SK-N-SH (cell line): ENCODE measurements around the gene NCAM2. TPM values are rescaled to one million over a fixed set of nuclear protein-coding genes. Genes with fewer than 3 reads are reported as not detected.
A peak's percentile ranks its signal among the peaks of the same experiment; 100 is the strongest.

Source experiments
- CTCF ChIA-PET: fragments of 300-600, 350-600 bp; formaldehyde crosslinking; extraction: SDS; loops from one replicate; lab custom pipeline; 2021; lab: Yijun Ruan, JAX
- POLR2A ChIA-PET: fragments of 350-600 bp; sonication (Branson Sonifier 250); formaldehyde crosslinking; extraction: SDS; loops from one replicate; lab custom pipeline; 2020; ENCODE audit warnings: antibody characterized with exemption, inconsistent platforms; lab: Yijun Ruan, JAX
- DNase-seq: peaks from one replicate; pipeline ENCODE4 v3.0.0; 2012
- H2AFZ ChIP-seq: fragments of 200-600 bp; sonication (generic); 2 replicates; pipeline ENCODE4 v1.8.1; 2016; ENCODE audit warnings: antibody characterized with exemption, mild to moderate bottlenecking, low read depth
- H3F3A ChIP-seq: fragments of 200-600 bp; sonication (generic); replicated peaks from 2 replicates; pipeline ENCODE3; 2016; ENCODE audit warnings: antibody characterized with exemption, mild to moderate bottlenecking; ENCODE audit not compliant: insufficient read depth
- H3K27ac ChIP-seq, 2 experiments: fragments of 200-500 bp in 1 of 2; fragments of 200-600 bp in 1 of 2; sonication (Bioruptor generic) in 1 of 2; sonication (generic), shearing (Covaris generic) in 1 of 2; 2 replicates each; pipeline versions ENCODE4 v1.5.1 to v1.6.1; 2014 to 2016; ENCODE audit warnings: low read depth in 2 of 2, inconsistent platforms in 1 of 2, low read length in 1 of 2, mild to moderate bottlenecking in 1 of 2, mixed read lengths in 1 of 2
- H3K27me3 ChIP-seq: fragments of 200-600 bp; sonication (generic), shearing (Covaris generic); 2 replicates; pipeline ENCODE4 v1.6.1; 2016; ENCODE audit warnings: mixed run types; ENCODE audit not compliant: insufficient read depth
- H3K36me3 ChIP-seq, 2 experiments: fragments of 200-500 bp in 1 of 2; fragments of 200-600 bp in 1 of 2; sonication (Bioruptor generic) in 1 of 2; sonication (generic) in 1 of 2; replicated peaks in 1 of 2; 2 replicates each; pipeline versions ENCODE3 to v1.5.1; 2014 to 2016; ENCODE audit warnings: low read length in 1 of 2, mild to moderate bottlenecking in 1 of 2; ENCODE audit not compliant: insufficient read depth in 2 of 2, control insufficient read depth in 1 of 2
- H3K4me1 ChIP-seq, 2 experiments: fragments of 200-500 bp in 1 of 2; fragments of 200-600 bp in 1 of 2; sonication (Bioruptor generic) in 1 of 2; sonication (generic), shearing (Covaris generic) in 1 of 2; 2 replicates each; pipeline versions ENCODE4 v1.5.1 to v1.6.1; 2014 to 2016; ENCODE audit warnings: low read depth in 1 of 2, low read length in 1 of 2, mixed run types in 1 of 2; ENCODE audit not compliant: insufficient read depth in 2 of 2, control insufficient read depth in 1 of 2
- H3K4me2 ChIP-seq: fragments of 200-600 bp; sonication (generic), shearing (Covaris generic); 2 replicates; pipeline ENCODE4 v1.6.1; 2017; ENCODE audit warnings: mixed run types
- H3K4me3 ChIP-seq, 2 experiments: fragments of 200-500 bp in 1 of 2; fragments of 200-600 bp in 1 of 2; sonication (Bioruptor generic) in 1 of 2; sonication (generic), shearing (Covaris generic) in 1 of 2; 2 replicates each; pipeline versions ENCODE4 v1.5.1 to v1.8.1; 2014 to 2016; ENCODE audit warnings: low read depth in 2 of 2, inconsistent platforms in 1 of 2, low read length in 1 of 2, mild to moderate bottlenecking in 1 of 2, mixed read lengths in 1 of 2, moderate library complexity in 1 of 2
- H3K79me2 ChIP-seq: fragments of 200-600 bp; sonication (generic); 2 replicates; pipeline ENCODE4 v1.8.1; 2017; ENCODE audit warnings: mild to moderate bottlenecking; ENCODE audit not compliant: insufficient read depth
- H3K9ac ChIP-seq: fragments of 200-600 bp; sonication (generic); 2 replicates; pipeline ENCODE4 v1.6.1; 2017; ENCODE audit warnings: mixed run types
- H3K9me2 ChIP-seq: fragments of 200-600 bp; sonication (generic); 2 replicates; pipeline ENCODE4 v1.6.1; 2017; ENCODE audit warnings: mixed run types
- H3K9me3 ChIP-seq: fragments of 200-600 bp; sonication (generic); 2 replicates; pipeline ENCODE4 v1.6.1; 2017; ENCODE audit warnings: mixed run types, mild to moderate bottlenecking, moderate library complexity
- H4K20me1 ChIP-seq: fragments of 200-600 bp; sonication (generic); 2 replicates; pipeline ENCODE4 v1.6.1; 2017; ENCODE audit warnings: mild to moderate bottlenecking, mixed run types; ENCODE audit not compliant: insufficient read depth
- CTCF ChIP-seq: fragments of 200-600 bp; sonication (generic); IDR thresholded peaks from 2 replicates; pipeline ENCODE4 v1.6.1; 2017; ENCODE audit warnings: antibody characterized with exemption, mild to moderate bottlenecking, moderate library complexity
- EP300 ChIP-seq, 2 experiments: IDR thresholded peaks; 2 replicates each; pipeline versions ENCODE4 v1.4.0 to v1.6.1; 2012; ENCODE audit warnings: borderline replicate concordance in 1 of 2, low read depth in 1 of 2, low read length in 1 of 2
- FOXJ3 ChIP-seq: sonication (generic); formaldehyde crosslinking; IDR thresholded peaks from 2 replicates; pipeline ENCODE4 v1.5.1; 2020; ENCODE audit warnings: mild to moderate bottlenecking, missing genetic modification reagents
- GATA2 ChIP-seq: sonication (generic); formaldehyde crosslinking; IDR thresholded peaks from 2 replicates; pipeline ENCODE4 v1.5.0; 2020; ENCODE audit warnings: mild to moderate bottlenecking, missing genetic modification reagents
- MEF2A ChIP-seq: IDR thresholded peaks from 2 replicates; pipeline ENCODE4 v1.4.0; 2012; ENCODE audit warnings: low read depth, borderline replicate concordance
- NFIC ChIP-seq: IDR thresholded peaks from 2 replicates; pipeline ENCODE4 v1.4.0; 2012; ENCODE audit warnings: borderline replicate concordance
- NRF1 ChIP-seq: IDR thresholded peaks from 2 replicates; pipeline ENCODE4 v1.6.1; 2012; ENCODE audit warnings: low read depth, mild to moderate bottlenecking, low read length
- PBX3 ChIP-seq: IDR thresholded peaks from 2 replicates; pipeline ENCODE4; 2012
- RAD21 ChIP-seq: IDR thresholded peaks from 2 replicates; pipeline ENCODE4 v1.6.1; 2012; ENCODE audit warnings: mild to moderate bottlenecking, low read length
- REST ChIP-seq: IDR thresholded peaks from 2 replicates; pipeline ENCODE4 v1.6.1; 2012; ENCODE audit warnings: mild to moderate bottlenecking, low read depth, low read length, moderate library complexity
- RFX5 ChIP-seq: IDR thresholded peaks from 2 replicates; pipeline ENCODE4 v1.6.1; 2012; ENCODE audit warnings: mild to moderate bottlenecking, improper control_type of control experiment, low read length
- RXRA ChIP-seq: IDR thresholded peaks from 2 replicates; pipeline ENCODE4 v1.4.0; 2012; ENCODE audit warnings: low read depth, mild to moderate bottlenecking, borderline replicate concordance
- SIN3A ChIP-seq: IDR thresholded peaks from 2 replicates; pipeline ENCODE4 v1.6.1; 2012; ENCODE audit warnings: low read depth, mild to moderate bottlenecking, low read length, moderate library complexity, borderline replicate concordance
- SMC3 ChIP-seq: IDR thresholded peaks from 2 replicates; pipeline ENCODE4 v1.6.1; 2012; ENCODE audit warnings: low read depth, low read length, improper control_type of control experiment
- TAF1 ChIP-seq: IDR thresholded peaks from 2 replicates; pipeline ENCODE4 v1.6.1; 2012; ENCODE audit warnings: low read depth, mild to moderate bottlenecking, low read length, moderate library complexity, borderline replicate concordance
- TEAD4 ChIP-seq: IDR thresholded peaks from 2 replicates; pipeline ENCODE4 v1.4.0; 2012; ENCODE audit warnings: mild to moderate bottlenecking, borderline replicate concordance; ENCODE audit not compliant: insufficient read depth
- YY1 ChIP-seq: IDR thresholded peaks from 2 replicates; pipeline ENCODE4 v1.4.0; 2012; ENCODE audit warnings: low read depth, mild to moderate bottlenecking
- WGBS: methylation state at CpG from one replicate; pipeline ENCODE4 v1.1.6; 2017; ENCODE audit warnings: low lambda C conversion rate; 5-methylcytosine and 5-hydroxymethylcytosine counted together
- polyA plus RNA-seq, 3 experiments: library from polyadenylated mRNA; depleted of rRNA; stranded (reverse); fragments of >200 nt; gene quantifications; 2 replicates each; pipeline ENCODE4 v1.2.3, GENCODE V29; 2012
- TF ChIP-seq, protein P1 (sequence below): IDR thresholded peaks from 2 replicates; pipeline ENCODE4 v1.4.0; 2012; ENCODE audit warnings: low read depth, borderline replicate concordance
- TF ChIP-seq, protein P2 (sequence below): IDR thresholded peaks from 2 replicates; pipeline ENCODE4 v1.4.0; 2012; ENCODE audit warnings: low read depth
- TF ChIP-seq, protein P3 (sequence below): fragments of 150-350 bp; IDR thresholded peaks from 2 replicates; pipeline ENCODE4 v1.6.1; 2017; ENCODE audit warnings: antibody characterized with exemption, low read length, low read depth, borderline replicate concordance

NCAM2 gene
- polyA plus RNA-seq, 1 of the 3 experiments (the other 2 are of a cell fraction) = 2.1 TPM

GRCh38 chr21:21174676-21175075 lies 176.5 kb downstream of the NCAM2 start (continued):
- TF ChIP-seq REST (no peak), TEAD4 (no peak)

DNA sequence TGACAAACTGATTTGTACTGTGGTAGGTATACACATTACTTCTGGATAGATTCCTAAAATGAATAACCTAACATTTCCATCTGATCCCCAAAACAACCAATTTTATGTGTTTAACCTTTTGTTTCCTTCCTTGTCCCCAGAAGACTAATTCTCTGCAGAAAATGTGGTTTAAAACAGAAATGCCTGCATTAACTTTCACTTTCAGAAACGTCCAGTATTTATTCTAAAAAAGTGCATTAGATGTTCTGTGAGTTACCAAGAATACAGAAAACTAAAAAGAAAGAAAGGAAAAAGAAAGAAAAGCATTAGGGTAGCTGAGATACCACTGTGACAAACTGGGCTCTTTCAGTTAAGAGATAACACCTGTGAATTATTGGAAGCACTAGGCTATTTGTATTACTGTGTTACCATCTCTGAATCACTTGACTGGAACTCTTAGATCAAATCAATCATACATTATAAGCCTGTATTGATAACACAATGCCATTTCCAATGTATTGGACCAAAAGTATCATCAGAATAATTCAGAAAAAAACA lies 177.7 kb downstream of the NCAM2 start:
- ChIA-PET CTCF (no interaction called here), POLR2A (no interaction called here)
- H3K27ac ChIP-seq = no peak overlapping the region; a peak in 1 of 4 replicates
- H3K9me3 ChIP-seq = no peaks in the 10 kb centered on the region
- TF ChIP-seq, protein P1, sequence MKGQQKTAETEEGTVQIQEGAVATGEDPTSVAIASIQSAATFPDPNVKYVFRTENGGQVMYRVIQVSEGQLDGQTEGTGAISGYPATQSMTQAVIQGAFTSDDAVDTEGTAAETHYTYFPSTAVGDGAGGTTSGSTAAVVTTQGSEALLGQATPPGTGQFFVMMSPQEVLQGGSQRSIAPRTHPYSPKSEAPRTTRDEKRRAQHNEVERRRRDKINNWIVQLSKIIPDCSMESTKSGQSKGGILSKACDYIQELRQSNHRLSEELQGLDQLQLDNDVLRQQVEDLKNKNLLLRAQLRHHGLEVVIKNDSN = no peak
- TF ChIP-seq RXRA (no peak), PBX3 (no peak), GATA2 (CRISPR knock-in tag) (no peak), TAF1 (no peak), TEAD4 (no peak), YY1 (no peak), NRF1 (no peak), EP300 (IDR thresholded peaks at IDR 0.05; ENCODE audit: borderline replicate concordance in 1 of 2, low read depth in 1 of 2, low read length in 1 of 2) (no peak), NFIC (no peak), SIN3A (no peak), SMC3 (no peak), RAD21 (no peak), FOXJ3 (CRISPR knock-in tag) (no peak), RFX5 (no peak), MEF2A (no peak), CTCF (no peak)
- TF ChIP-seq, protein P2, sequence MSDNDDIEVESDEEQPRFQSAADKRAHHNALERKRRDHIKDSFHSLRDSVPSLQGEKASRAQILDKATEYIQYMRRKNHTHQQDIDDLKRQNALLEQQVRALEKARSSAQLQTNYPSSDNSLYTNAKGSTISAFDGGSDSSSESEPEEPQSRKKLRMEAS = no peak
- TF ChIP-seq, protein P3, sequence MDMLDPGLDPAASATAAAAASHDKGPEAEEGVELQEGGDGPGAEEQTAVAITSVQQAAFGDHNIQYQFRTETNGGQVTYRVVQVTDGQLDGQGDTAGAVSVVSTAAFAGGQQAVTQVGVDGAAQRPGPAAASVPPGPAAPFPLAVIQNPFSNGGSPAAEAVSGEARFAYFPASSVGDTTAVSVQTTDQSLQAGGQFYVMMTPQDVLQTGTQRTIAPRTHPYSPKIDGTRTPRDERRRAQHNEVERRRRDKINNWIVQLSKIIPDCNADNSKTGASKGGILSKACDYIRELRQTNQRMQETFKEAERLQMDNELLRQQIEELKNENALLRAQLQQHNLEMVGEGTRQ = no peak
- H2AFZ ChIP-seq = peak overlapping the region; percentile 64
- H3K9me2 ChIP-seq = no peaks in the 10 kb centered on the region
- peak overlapping the region; percentile 64 for H3K4me2 ChIP-seq
- H3K79me2 ChIP-seq = no peaks in the 10 kb centered on the region
- H3K9ac ChIP-seq = no peak overlapping the region
- no peaks in the 10 kb centered on the region for H3F3A ChIP-seq
- no peaks in the 10 kb centered on the region for H3K36me3 ChIP-seq
- H3K27me3 ChIP-seq = no peaks in the 10 kb centered on the region
- 29% methylated on average over 1 of the region's 1 CpG for WGBS
- peaks cover 0 to 6% of the 10 kb centered on the region in 2 experiments; a peak in 2 of 4 replicates for H3K4me1 ChIP-seq
- no peaks in the 10 kb centered on the region for H4K20me1 ChIP-seq
- H3K4me3 ChIP-seq = peak overlapping the region in 1 of 2 experiments; percentile 3; a peak in 2 of 4 replicates
- DNase-seq = no peak
